ENCODE data around the gene CDKL5.

CDKL5 gene

GRCh38 chrX:18620349-18620748 lies 194.9 kb downstream of the CDKL5 start:
- H3K4me3 ChIP-seq (ENCODE audit: low read length) = no peak overlapping the region
- no peak for DNase-seq (ENCODE audit: low read depth, low spot score)

- no peak for DNase-seq (ENCODE audit: low read depth, low spot score)
- no peak overlapping the region for H3K4me3 ChIP-seq (ENCODE audit: low read length)
Observed at GRCh38 chrX:18624599-18624998, 199.2 kb downstream of the CDKL5 start.

DNA sequence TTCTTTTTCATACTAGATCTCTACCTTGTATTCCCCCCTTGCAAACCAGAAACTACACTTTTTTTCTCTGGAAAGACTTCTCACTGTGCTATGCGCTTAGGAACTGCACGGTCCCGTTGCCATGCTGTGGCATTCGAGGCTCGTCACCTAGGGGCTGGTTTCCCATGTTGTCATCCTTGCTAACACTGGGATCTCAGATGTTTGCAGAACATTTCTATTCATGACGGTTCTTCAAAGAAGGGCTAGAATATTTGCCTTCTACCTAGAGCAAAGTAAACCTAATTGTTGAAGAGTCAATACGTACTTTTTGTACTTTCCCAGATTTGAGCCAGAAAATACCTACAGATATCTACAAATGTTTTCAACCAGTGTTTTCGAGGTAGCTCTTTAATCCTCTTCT lies 205.5 kb downstream of the CDKL5 start:
- no peak overlapping the region for H3K4me3 ChIP-seq (ENCODE audit: low read length)
- no peak for DNase-seq (ENCODE audit: low read depth, low spot score)

DNA sequence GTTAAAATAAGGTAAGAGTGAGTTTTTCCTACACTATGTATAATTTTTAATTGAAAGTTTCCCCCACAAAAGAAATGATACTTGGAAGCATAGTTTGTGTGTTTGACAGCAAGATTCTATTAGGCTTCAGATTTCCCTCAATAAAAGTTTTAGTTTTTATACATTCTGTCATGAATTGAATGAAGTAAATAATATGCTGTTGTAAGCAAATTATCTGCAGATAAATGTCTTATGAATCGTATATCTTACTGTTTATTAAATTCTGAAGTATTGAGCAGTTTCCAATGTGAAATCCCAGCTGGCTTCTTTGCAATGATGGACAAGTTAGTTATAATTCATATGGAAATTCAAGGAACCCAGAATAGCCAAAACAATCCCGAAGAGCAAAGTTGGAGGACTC lies 213.0 kb downstream of the CDKL5 start:
- DNase-seq (ENCODE audit: low read depth, low spot score) = no peak
- no peak overlapping the region for H3K4me3 ChIP-seq (ENCODE audit: low read length)

DNA sequence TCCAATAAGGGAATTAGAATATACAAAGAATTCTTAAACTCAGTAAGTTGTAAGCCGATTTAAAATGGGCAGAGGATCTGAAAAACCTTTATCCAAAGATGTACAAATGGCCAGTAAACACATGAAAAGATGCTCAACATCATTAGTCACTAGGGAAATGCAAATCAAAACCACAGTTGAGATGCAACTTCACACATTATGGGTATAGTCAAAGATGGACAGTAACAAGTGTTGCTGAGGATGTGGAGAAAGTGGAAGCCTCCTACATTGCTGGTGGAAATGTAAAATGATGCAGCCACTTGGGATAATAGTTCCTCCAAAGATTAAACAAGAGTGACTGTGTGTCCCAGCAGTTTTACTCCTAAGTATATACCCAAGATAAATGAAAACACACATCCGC lies 213.9 kb downstream of the CDKL5 start:
- no peak for DNase-seq (ENCODE audit: low read depth, low spot score)
- H3K4me3 ChIP-seq (ENCODE audit: low read length) = no peak overlapping the region

DNA sequence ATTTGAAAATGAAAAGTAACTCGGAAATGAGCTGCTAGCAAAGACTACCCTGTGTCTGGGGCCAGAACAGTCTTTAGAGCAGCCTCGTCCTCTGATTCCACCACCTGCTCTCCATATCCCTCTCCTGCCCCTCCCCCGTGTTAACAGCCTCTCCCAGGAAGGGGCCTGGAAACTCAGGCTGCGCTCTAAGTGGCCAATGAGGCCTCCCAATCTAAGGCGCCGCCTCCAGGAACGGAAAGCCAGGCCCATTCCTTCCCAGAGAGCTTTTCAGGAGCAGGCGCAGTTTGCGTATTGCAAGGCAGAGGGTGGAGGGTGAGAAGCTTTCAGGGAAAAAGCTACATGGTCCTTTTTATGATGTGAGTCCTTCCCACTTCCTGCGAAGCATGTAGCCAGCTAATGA lies 215.3 kb downstream of the CDKL5 start:
- DNase-seq (ENCODE audit: low read depth, low spot score) = no peak
- no peak overlapping the region for H3K4me3 ChIP-seq (ENCODE audit: low read length)

DNA sequence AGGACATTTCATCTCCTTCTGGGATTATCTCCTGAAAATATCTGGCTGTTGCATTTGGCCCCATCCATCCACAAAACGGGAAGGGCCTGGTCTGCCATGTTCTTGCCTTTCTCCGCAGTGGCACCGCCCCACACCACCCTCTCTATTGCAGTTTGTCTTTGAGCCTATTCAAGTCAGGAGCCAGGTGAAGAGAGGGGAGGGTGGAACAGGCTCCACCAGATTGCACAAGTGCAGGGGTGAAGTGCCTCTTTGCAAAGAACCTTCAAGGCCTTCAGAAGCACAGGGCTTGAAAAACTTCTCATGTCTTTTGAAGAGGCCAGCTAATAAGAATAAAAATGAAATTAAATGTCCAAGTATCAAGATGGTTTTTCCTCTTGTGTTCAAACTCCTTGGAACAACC lies 217.8 kb downstream of the CDKL5 start:
- DNase-seq (ENCODE audit: low read depth, low spot score) = no peak
- no peak overlapping the region for H3K4me3 ChIP-seq (ENCODE audit: low read length)

DNA sequence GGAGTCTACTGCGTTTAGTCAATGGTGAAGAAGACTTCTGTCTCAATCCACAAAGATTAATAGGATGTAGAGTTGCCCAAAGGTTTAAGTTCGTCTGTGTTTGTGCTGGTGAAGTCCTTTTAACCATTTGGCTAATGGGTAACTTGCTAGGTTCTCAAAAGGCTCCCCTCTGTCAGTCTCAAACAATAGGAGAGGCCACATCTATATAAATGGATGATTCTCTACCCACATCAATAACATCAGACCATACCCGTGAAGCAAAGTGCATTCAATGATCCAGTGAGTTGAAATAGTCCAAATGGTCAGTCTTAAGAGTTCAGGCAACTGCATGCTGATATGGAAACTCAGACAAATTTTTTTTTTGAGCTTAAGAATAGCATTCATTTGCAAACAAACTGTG lies 218.4 kb downstream of the CDKL5 start:
- H3K4me3 ChIP-seq (ENCODE audit: low read length) = no peak overlapping the region
- no peak for DNase-seq (ENCODE audit: low read depth, low spot score)

- no peak overlapping the region for H3K4me3 ChIP-seq (ENCODE audit: low read length)
- DNase-seq (ENCODE audit: low read depth, low spot score) = no peak
Observed at GRCh38 chrX:18647621-18648020, 222.2 kb downstream of the CDKL5 start.

DNA sequence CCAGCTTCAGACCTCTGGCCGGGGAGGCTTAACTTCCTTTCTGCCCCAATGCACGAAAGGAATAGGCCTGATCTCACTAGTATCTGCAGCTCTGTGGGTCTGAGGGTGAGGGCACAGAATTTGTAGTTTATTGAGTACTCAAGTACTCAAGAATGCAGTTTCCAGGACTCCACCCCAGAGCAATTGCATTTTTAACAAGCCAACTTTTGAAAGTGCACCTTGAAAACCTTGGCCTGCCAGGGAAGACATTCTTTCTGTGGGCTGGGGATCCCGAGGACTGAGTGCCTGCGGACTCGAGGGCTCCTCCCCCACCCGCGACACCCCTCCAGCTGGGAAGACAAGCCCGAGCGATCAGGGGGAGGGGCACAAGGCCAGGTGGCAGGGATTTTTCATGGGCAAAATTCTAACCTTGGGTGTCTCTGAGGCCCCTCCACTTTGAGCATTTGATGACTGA lies 224.1 kb downstream of the CDKL5 start:
- H3K4me3 ChIP-seq (ENCODE audit: low read length) = no peak overlapping the region
- DNase-seq (ENCODE audit: low read depth, low spot score) = no peak

GRCh38 chrX:18650662-18651061 lies 225.3 kb downstream of the CDKL5 start:
- no peak overlapping the region for H3K4me3 ChIP-seq (ENCODE audit: low read length)

DNA sequence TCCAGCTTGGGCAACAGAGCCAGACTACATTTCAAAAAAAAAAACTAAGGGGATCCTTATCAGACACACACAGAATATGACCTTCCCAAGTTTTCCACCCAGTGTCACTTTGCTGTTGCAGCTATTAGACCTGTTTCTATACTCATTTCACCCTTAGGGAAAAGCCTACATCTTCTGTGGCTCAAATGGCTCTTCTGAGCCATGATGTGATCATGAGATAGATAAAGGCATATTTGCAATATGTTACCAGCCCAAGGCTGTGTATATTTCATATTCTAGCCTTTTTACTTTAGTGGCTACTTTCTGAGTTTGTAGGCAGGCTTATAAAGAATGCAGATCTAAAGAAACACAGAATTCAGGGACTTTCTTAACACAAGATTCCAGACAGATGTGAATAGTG lies 227.2 kb downstream of the CDKL5 start:
- no peak for DNase-seq (ENCODE audit: low read depth, low spot score)
- H3K4me3 ChIP-seq (ENCODE audit: low read length) = no peak overlapping the region

More at GRCh38 chrX:18650662-18651061, 225.3 kb downstream of the CDKL5 start:
- DNase-seq (ENCODE audit: low read depth, low spot score) = no peak

DNA sequence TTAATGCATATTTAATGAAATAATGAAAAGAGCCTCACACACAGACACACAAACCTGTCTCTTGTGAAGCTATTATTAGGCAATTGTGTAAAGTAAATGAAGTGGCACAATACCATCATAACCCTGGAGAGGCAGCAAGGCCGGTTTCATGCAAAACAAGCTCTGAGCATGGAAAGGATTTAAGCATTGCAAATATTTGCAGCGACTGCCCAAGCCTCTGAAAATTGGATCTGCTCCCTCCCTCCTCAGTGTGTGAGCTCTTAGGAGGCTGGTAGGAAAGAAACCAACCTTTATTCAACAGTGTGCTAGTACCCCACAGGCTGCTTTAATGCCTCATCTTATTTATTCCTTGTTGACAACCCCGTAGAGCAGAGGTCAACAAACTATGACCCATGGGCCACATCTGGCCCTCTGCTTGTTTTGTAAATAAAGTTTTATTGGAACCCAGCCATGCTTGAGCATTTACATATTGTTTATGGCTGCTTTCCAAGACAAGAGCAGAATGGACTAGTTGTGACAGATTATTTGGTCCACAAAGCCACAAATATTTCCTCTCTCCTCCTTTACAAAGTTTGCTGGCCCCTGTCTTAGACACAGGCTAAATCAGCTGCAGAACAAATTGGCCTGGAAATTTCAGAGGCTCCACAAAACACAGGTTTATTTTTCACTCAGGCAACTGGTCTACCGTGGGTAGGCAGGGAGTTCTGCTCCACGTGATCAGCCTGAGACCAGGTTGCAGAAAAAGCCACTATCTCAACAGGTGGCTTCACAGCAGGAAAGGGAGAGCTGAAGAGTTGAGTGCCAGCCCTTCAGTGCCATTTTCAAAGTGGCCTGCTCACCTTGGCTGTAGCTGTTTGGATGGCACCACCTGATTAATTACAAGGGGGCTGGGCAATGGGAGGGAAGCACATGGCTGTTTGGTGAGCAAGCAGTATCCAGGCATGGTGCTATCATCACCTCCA lies 229.7 kb downstream of the CDKL5 start:
- no peak for DNase-seq (ENCODE audit: low read depth, low spot score)
- no peak overlapping the region for H3K4me3 ChIP-seq (ENCODE audit: low read length)

DNA sequence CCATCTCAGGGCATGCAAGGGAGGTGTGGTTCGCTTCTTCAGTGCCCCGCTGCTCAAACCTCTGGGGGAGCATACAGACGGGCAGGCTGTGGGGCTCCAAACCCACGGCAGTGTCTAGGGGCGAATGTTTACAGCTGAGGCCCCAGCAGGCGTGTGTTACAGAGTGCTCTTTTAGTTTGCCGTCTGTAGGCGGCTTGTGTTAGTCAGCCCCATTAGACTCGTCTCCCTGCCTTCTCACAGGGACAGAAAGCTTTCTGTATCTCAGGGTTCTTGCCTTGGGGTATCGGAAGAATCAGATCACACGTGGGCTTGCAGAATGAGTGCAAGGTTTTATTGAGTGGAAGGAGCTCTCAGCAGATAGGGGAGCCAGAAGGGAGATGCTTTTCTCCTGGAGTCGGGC lies 235.9 kb downstream of the CDKL5 start:
- DNase-seq (ENCODE audit: low read depth, low spot score) = no peak

DNA sequence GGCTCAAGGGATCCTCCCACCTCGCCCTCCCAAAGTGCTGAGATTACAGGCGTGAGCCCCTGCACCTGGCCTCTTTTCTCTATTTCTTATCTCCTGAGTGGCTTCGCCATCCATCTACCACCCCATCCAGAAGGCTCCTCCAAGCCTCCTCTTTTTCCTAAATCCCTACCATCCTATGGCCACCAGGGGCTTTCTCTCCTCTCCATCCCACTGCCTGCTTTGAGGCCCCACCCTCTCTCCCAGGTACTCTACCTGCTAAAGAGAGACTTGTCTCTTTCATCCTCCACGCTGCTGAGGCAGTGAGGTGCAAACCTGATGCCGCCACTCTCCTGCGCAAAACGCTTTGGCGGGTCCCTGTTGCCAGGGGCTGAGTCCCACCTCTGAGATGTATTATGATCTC lies 239.5 kb downstream of the CDKL5 start:
- no peak overlapping the region for H3K4me3 ChIP-seq (ENCODE audit: low read length)
- no peak for DNase-seq (ENCODE audit: low read depth, low spot score)

More for the DNA sequence above, 235.9 kb downstream of the CDKL5 start:
- H3K4me3 ChIP-seq (ENCODE audit: low read length) = no peak overlapping the region

- no peak for DNase-seq (ENCODE audit: low read depth, low spot score)
- H3K4me3 ChIP-seq (ENCODE audit: low read length) = no peak overlapping the region
Observed at GRCh38 chrX:18666614-18667013, 241.2 kb downstream of the CDKL5 start.

DNA sequence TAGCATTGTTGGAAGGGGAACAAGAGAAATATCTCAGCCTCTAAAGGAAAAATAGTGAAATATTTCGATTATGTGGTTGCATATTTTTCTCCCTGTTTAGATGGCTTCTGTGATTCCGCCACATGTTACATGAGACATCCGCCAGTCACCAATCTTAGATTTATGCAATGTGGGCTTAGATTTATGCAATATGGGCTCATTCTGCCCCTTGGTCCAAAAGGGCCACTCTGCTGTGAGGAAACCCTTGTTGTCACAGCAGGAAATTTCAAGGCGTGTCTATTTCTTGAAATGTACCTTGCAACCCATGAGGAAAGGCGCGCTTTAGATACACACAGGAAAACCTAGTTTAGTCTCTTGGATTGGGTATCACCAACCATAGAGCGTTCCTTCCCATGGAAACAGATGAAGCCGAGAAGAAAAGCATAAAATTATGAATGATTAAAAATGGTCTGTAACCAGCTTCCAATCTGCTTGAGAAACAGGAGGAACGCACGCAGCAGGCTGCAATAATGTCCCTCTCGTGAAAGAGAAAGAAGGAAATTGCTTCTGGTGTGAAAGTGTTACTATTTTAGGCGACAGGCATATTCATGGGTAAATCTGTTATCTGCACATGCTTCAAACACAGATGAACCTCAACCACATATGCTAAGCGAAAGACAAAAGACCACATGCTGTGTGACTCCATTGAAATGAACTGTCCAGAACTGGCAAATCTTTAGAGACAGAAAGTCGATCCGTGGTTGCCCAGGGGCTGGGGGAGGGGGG lies 242.8 kb downstream of the CDKL5 start:
- no peak for DNase-seq (ENCODE audit: low read depth, low spot score)
- H3K4me3 ChIP-seq (ENCODE audit: low read length) = no peak overlapping the region

- H3K4me3 ChIP-seq (ENCODE audit: low read length) = no peak within 1 kb of the TSS
- no peak for DNase-seq (ENCODE audit: low read depth, low spot score)
Observed at GRCh38 chrX:18672008-18672407, 246.6 kb downstream of the CDKL5 start, which contains the start of gene RS1. Gene RS1, minus strand, starts transcription at chrX:18672108. Its CDS starts 40 bp downstream, at chrX:18672068.

- peak overlapping the region; percentile 42 for H3K4me3 ChIP-seq (ENCODE audit: low read length)
- DNase-seq (ENCODE audit: low read depth, low spot score) = no peak
Observed at GRCh38 chrX:18674417-18674787, 249.0 kb downstream of the CDKL5 start.

Data from Jurkat, Clone E6-1 (cell line).